ENCODE data around the gene STEAP4.

GRCh38 chr7:88307823-88308222 is 1.1 kb upstream of the STEAP4 start:
- no peak for TF ChIP-seq CTCF (IDR thresholded peaks at IDR 0.05)
- TF ChIP-seq POLR2A (IDR thresholded peaks at IDR 0.05): no peak
